Measurements from ENCODE around the gene PTPN7. TPM values are rescaled to one million over a fixed set of nuclear protein-coding genes. Genes with fewer than 3 reads are reported as not detected.
"Not testable (repeated sequence)": the region's sequence is repeated elsewhere in the genome, so short reads cannot be mapped to it uniquely, and the experiment has no call there.

PTPN7 gene
- total RNA-seq, 1 experiment from 2014 or later: 2.2 TPM

GRCh38 chr1:202182040-202182877, 21.9 kb upstream of the PTPN7 start:
- intact Hi-C loops (cut with micrococcal nuclease; ENCODE audit: unreplicated experiment): no loop called here
- Histone ChIP-seq H3K36me3 (ENCODE audit: insufficient read depth, low read length, poor library complexity, severe bottlenecking) (no peaks in the 10 kb centered on the region), H3K27me3 (replicated peaks; ENCODE audit: insufficient read depth, low read depth, low read length, poor library complexity) (peaks cover 3% of the 10 kb centered on the region), H3K9me3 (ENCODE audit: low read depth, low read length, poor library complexity, severe bottlenecking) (no peaks in the 10 kb centered on the region), H3K27ac (ENCODE audit: low read depth, low read length, poor library complexity, severe bottlenecking) (no peak overlapping the region), H3K4me3 (ENCODE audit: low read depth, low read length, poor library complexity, severe bottlenecking) (no peak overlapping the region), H3K4me1 (ENCODE audit: insufficient read depth, low read length, poor library complexity, severe bottlenecking) (no peaks in the 10 kb centered on the region)
- no TSS peak for BruUV-seq (replicated peaks)
- DNase-seq (ENCODE audit: low spot score): no peak
- ChIA-PET CTCF (interaction anchor here (0.6 kb wide), 1 partner anchor 12 kb away, joined by 3 read pairs; the partner anchor contains the start of gene LGR6), POLR2A (ENCODE audit: low non-redundant PET) (no interaction called here)
- no peak for TF ChIP-seq EZH2 (IDR thresholded peaks at IDR 0.05; ENCODE audit: borderline replicate concordance, low read depth, low read length, poor library complexity, severe bottlenecking)
- TF ChIP-seq CTCF (conservative IDR thresholded peaks at IDR 0.05; ENCODE audit: low read depth, low read length): no peak

- no TSS peak for BruUV-seq (replicated peaks)
- intact Hi-C loops (cut with micrococcal nuclease; ENCODE audit: unreplicated experiment): no loop called here
Measured at GRCh38 chr1:202181586-202181985, 21.2 kb upstream of the PTPN7 start.

GRCh38 chr1:202180751-202181139, 20.3 kb upstream of the PTPN7 start:
- POLR2A ChIA-PET (ENCODE audit: low non-redundant PET); intact Hi-C loops (cut with micrococcal nuclease; ENCODE audit: unreplicated experiment); H3K27ac ChIP-seq (ENCODE audit: low read depth, low read length, poor library complexity, severe bottlenecking); H3K4me3 ChIP-seq (ENCODE audit: low read depth, low read length, poor library complexity, severe bottlenecking); BruUV-seq (replicated peaks); H3K9me3 ChIP-seq (ENCODE audit: low read depth, low read length, poor library complexity, severe bottlenecking); H3K36me3 ChIP-seq (ENCODE audit: insufficient read depth, low read length, poor library complexity, severe bottlenecking); H3K27me3 ChIP-seq (replicated peaks; ENCODE audit: insufficient read depth, low read depth, low read length, poor library complexity); DNase-seq (ENCODE audit: low spot score); CTCF ChIA-PET; H3K4me1 ChIP-seq (ENCODE audit: insufficient read depth, low read length, poor library complexity, severe bottlenecking): not testable (repeated sequence)

More at GRCh38 chr1:202181586-202181985, 21.2 kb upstream of the PTPN7 start:
- ChIA-PET CTCF (no interaction called here), POLR2A (ENCODE audit: low non-redundant PET) (no interaction called here)
- no peak for DNase-seq (ENCODE audit: low spot score)
- Histone ChIP-seq H3K9me3 (ENCODE audit: low read depth, low read length, poor library complexity, severe bottlenecking) (no peaks in the 10 kb centered on the region), H3K27me3 (replicated peaks; ENCODE audit: insufficient read depth, low read depth, low read length, poor library complexity) (peaks cover 3% of the 10 kb centered on the region), H3K4me3 (ENCODE audit: low read depth, low read length, poor library complexity, severe bottlenecking) (no peak overlapping the region), H3K27ac (ENCODE audit: low read depth, low read length, poor library complexity, severe bottlenecking) (no peak overlapping the region), H3K4me1 (ENCODE audit: insufficient read depth, low read length, poor library complexity, severe bottlenecking) (no peaks in the 10 kb centered on the region), H3K36me3 (ENCODE audit: insufficient read depth, low read length, poor library complexity, severe bottlenecking) (no peaks in the 10 kb centered on the region)
- TF ChIP-seq CTCF (conservative IDR thresholded peaks at IDR 0.05; ENCODE audit: low read depth, low read length): no peak
- no peak for TF ChIP-seq EZH2 (IDR thresholded peaks at IDR 0.05; ENCODE audit: borderline replicate concordance, low read depth, low read length, poor library complexity, severe bottlenecking)
